NCI-H128 (cell line): Measurements from ENCODE around the gene L3HYPDH.
"Not testable (repeated sequence)": the region's sequence is repeated elsewhere in the genome, so short reads cannot be mapped to it uniquely, and the experiment has no call there.

ENCODE experiments used
- DNase-seq: peaks from one replicate; lab custom pipeline; 2025; ENCODE audit not compliant: unreplicated experiment; lab: John Stamatoyannopoulos, UW

L3HYPDH gene

GRCh38 chr14:59480166-59480565, 4.0 kb downstream of the L3HYPDH start:
- DNase-seq, result no peak

GRCh38 chr14:59478540-59478939, 5.7 kb downstream of the L3HYPDH start:
- no peak for DNase-seq

GRCh38 chr14:59475709-59476108, 8.5 kb downstream of the L3HYPDH start:
- DNase-seq, result no peak

GRCh38 chr14:59474172-59474571, 10.0 kb downstream of the L3HYPDH start:
- DNase-seq, result no peak

GRCh38 chr14:59465316-59466135, 18.7 kb downstream of the L3HYPDH start, which contains the start of gene GPR135:
Gene GPR135 (minus strand): TSS chr14:59465380. CDS start chr14:59465226, 154 bp downstream.
- DNase-seq, result no peak

- DNase-seq, result no peak
These were observed 19.5 kb downstream of the L3HYPDH start for GRCh38 chr14:59464486-59465315.

- DNase-seq, result no peak
These were observed 20.3 kb downstream of the L3HYPDH start for GRCh38 chr14:59463787-59464485.

- no peak for DNase-seq
These were observed 22.3 kb downstream of the L3HYPDH start for GRCh38 chr14:59461891-59462290.

GRCh38 chr14:59460378-59460777, 23.8 kb downstream of the L3HYPDH start:
- no peak for DNase-seq

GRCh38 chr14:59458486-59458885, 25.7 kb downstream of the L3HYPDH start:
- DNase-seq, result no peak

GRCh38 chr14:59455411-59455810, 28.8 kb downstream of the L3HYPDH start:
- no peak for DNase-seq

- DNase-seq, result no peak
These were observed 30.1 kb downstream of the L3HYPDH start for GRCh38 chr14:59454139-59454538.

- no peak for DNase-seq
These were observed 32.4 kb downstream of the L3HYPDH start for GRCh38 chr14:59451849-59452248.

- DNase-seq, result no peak
These were observed 33.5 kb downstream of the L3HYPDH start for GRCh38 chr14:59450716-59451115.

- not testable (repeated sequence) for DNase-seq
These were observed 35.5 kb downstream of the L3HYPDH start for GRCh38 chr14:59448673-59449072.

- DNase-seq, result no peak
These were observed 44.8 kb downstream of the L3HYPDH start for GRCh38 chr14:59439256-59439965.

- no peak for DNase-seq
These were observed 46.0 kb downstream of the L3HYPDH start for GRCh38 chr14:59438195-59438647.

- no peak for DNase-seq
These were observed 48.2 kb downstream of the L3HYPDH start for GRCh38 chr14:59435987-59436386.

GRCh38 chr14:59435101-59435500, 49.1 kb downstream of the L3HYPDH start:
- DNase-seq, result no peak

- DNase-seq, result no peak
These were observed 54.4 kb downstream of the L3HYPDH start for GRCh38 chr14:59429790-59430189.

GRCh38 chr14:59428581-59429012, 55.6 kb downstream of the L3HYPDH start:
- no peak for DNase-seq
